Liver (tissue), 9 donors: Measurements from ENCODE around the gene SPHKAP. TPM values are rescaled to one million over a fixed set of nuclear protein-coding genes. Genes with fewer than 3 reads are reported as not detected.

Experiments
- DNase-seq: peaks from one replicate; pipeline ENCODE4 v3.0.0-alpha.2; 2017; ENCODE audit warnings: low spot score
- H3K27ac ChIP-seq, 2 donors: one replicate each; pipeline ENCODE4 v1.7.0; 2013; ENCODE audit warnings: inconsistent platforms in 2 of 2, low read length in 2 of 2, control low read depth in 1 of 2, low read depth in 1 of 2, mild to moderate bottlenecking in 1 of 2
- H3K27me3 ChIP-seq, 4 donors: one replicate each; pipeline versions ENCODE4 v1.6.1 to v1.7.0; 2013; ENCODE audit warnings: low read length in 3 of 4, inconsistent platforms in 1 of 4, mild to moderate bottlenecking in 1 of 4, moderate library complexity in 1 of 4; ENCODE audit not compliant: control insufficient read depth in 4 of 4, insufficient read depth in 4 of 4
- H3K36me3 ChIP-seq, 4 donors: one replicate each; pipeline versions ENCODE4 v1.6.1 to v1.7.0; 2013; ENCODE audit warnings: low read length in 3 of 4, mild to moderate bottlenecking in 3 of 4, low read depth in 1 of 4, moderate library complexity in 1 of 4; ENCODE audit not compliant: control insufficient read depth in 4 of 4, insufficient read depth in 3 of 4
- H3K4me1 ChIP-seq, 4 donors: one replicate each; pipeline versions ENCODE4 v1.6.1 to v1.7.0; 2013; ENCODE audit warnings: low read length in 3 of 4, mild to moderate bottlenecking in 3 of 4, moderate library complexity in 1 of 4; ENCODE audit not compliant: control insufficient read depth in 4 of 4, insufficient read depth in 4 of 4
- H3K4me3 ChIP-seq, 3 donors: one replicate each; pipeline versions ENCODE4 v1.6.1 to v1.7.0; 2013; ENCODE audit warnings: low read length in 3 of 3, control low read depth in 1 of 3, low read depth in 1 of 3, mild to moderate bottlenecking in 1 of 3
- H3K9ac ChIP-seq, 2 donors: one replicate each; pipeline ENCODE4 v1.7.0; 2013; ENCODE audit warnings: low read length in 2 of 2, mild to moderate bottlenecking in 2 of 2, moderate library complexity in 2 of 2, control low read depth in 1 of 2, low read depth in 1 of 2
- H3K9me3 ChIP-seq, 4 donors: one replicate each; pipeline versions ENCODE4 v1.6.1 to v1.7.0; 2013; ENCODE audit warnings: low read length in 3 of 4; ENCODE audit not compliant: control insufficient read depth in 4 of 4
- CTCF ChIP-seq: fragments of 150-350 bp; IDR thresholded peaks from 2 replicates; pipeline ENCODE4 v1.5.1; 2017; ENCODE audit warnings: improper control_type of control experiment, low read depth, low read length; ENCODE audit not compliant: missing input control
- EGR1 ChIP-seq, 2 donors: IDR thresholded peaks; 2 replicates each; pipeline ENCODE4 v1.6.1; 2016 to 2018; ENCODE audit warnings: antibody characterized with exemption in 2 of 2, low read depth in 2 of 2
- FOXA1 ChIP-seq: IDR thresholded peaks from 2 replicates; pipeline ENCODE4 v1.6.1; 2016; ENCODE audit warnings: antibody characterized with exemption
- FOXA2 ChIP-seq: IDR thresholded peaks from 2 replicates; pipeline ENCODE4 v1.6.1; 2016; ENCODE audit warnings: antibody characterized with exemption
- GABPA ChIP-seq, 2 donors: IDR thresholded peaks in 1 of 2; conservative IDR thresholded peaks in 1 of 2; 2 replicates each; pipeline ENCODE4 v1.6.1; 2016; ENCODE audit warnings: antibody characterized with exemption in 2 of 2, mild to moderate bottlenecking in 1 of 2, moderate library complexity in 1 of 2
- HNF4A ChIP-seq, 2 donors: conservative IDR thresholded peaks; 2 replicates each; pipeline ENCODE4 v1.6.1; 2016; ENCODE audit warnings: antibody characterized with exemption in 2 of 2, mild to moderate bottlenecking in 2 of 2
- HNF4G ChIP-seq: IDR thresholded peaks from 2 replicates; pipeline ENCODE4 v1.6.1; 2016; ENCODE audit warnings: antibody characterized with exemption
- MAX ChIP-seq: IDR thresholded peaks from 2 replicates; pipeline ENCODE4 v1.6.1; 2016; ENCODE audit warnings: antibody characterized with exemption
- NR2F2 ChIP-seq: IDR thresholded peaks from 2 replicates; pipeline ENCODE4 v1.6.1; 2016; ENCODE audit warnings: antibody characterized with exemption
- RAD21 ChIP-seq, 2 donors: IDR thresholded peaks; 2 replicates each; pipeline ENCODE4 v1.6.1; 2016; ENCODE audit warnings: antibody characterized with exemption in 2 of 2, mild to moderate bottlenecking in 2 of 2
- REST ChIP-seq: IDR thresholded peaks from 2 replicates; pipeline ENCODE4 v1.6.1; 2016; ENCODE audit warnings: antibody characterized with exemption, mild to moderate bottlenecking
- RXRA ChIP-seq, 2 donors: IDR thresholded peaks; 2 replicates each; pipeline ENCODE4 v1.6.1; 2017 to 2018; ENCODE audit warnings: antibody characterized with exemption in 2 of 2, mild to moderate bottlenecking in 1 of 2
- SP1 ChIP-seq: IDR thresholded peaks from 2 replicates; pipeline ENCODE4 v1.6.1; 2018; ENCODE audit warnings: antibody characterized with exemption, mild to moderate bottlenecking
- YY1 ChIP-seq: IDR thresholded peaks from 2 replicates; pipeline ENCODE4 v1.6.1; 2016; ENCODE audit warnings: antibody characterized with exemption, mild to moderate bottlenecking
- ZBTB33 ChIP-seq: IDR thresholded peaks from 2 replicates; pipeline ENCODE4 v1.6.1; 2016; ENCODE audit warnings: antibody characterized with exemption
- WGBS: extraction: QIAGEN DNeasy Blood & Tissue Kit; methylation state at CpG from one replicate; pipeline ENCODE4 v1.1.7; 2013; 5-methylcytosine and 5-hydroxymethylcytosine counted together
- polyA plus RNA-seq, 2 donors: library from polyadenylated mRNA; stranded (reverse) in 1 of 2; unstranded in 1 of 2; fragments of 200-250 nt in 1 of 2; fragments of >200 nt in 1 of 2; fragmentation: Nextera tagmentation in 1 of 2; extraction: Ambion mirVana in 1 of 2; gene quantifications; one replicate each; pipeline versions ENCODE4 v1.2.1 to v1.2.3, GENCODE V29; 2013 to 2015
- total RNA-seq, 2 donors: library from RNA; depleted of rRNA; stranded (reverse); fragments of >200 nt; gene quantifications; one replicate each; pipeline ENCODE4 v1.2.3, GENCODE V29; 2014
- donor health status: healthy.
- donor health status: healthy.
- donor health status: healthy.
- donor health status: healthy.
- donor health status: healthy.

SPHKAP gene
- total and polyA plus RNA-seq, 4 donors = not detected

DNA sequence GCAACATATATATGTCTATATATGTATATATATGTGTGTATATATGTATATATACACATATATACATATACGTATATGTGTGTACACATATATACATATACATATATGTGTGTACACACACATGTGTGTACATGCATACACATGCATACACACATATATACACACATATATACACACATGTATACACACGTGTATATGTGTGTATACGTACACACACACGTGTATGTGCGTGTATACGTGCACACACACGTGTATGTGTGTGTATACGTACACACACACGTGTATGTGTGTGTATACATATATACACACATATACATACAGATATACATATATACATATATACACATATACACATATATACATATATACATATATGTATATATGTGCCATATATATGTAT, 89.4 kb downstream of the SPHKAP start (continued):
- TF ChIP-seq RXRA (IDR thresholded peaks at IDR 0.05) (no peak), CTCF (no peak), YY1 (no peak), GABPA (IDR thresholded peaks at IDR 0.05 in 1 of 2, conservative IDR thresholded peaks at IDR 0.05 in 1 of 2) (no peak), SP1 (no peak)

- no peaks in the 10 kb centered on the region for H3K4me1 ChIP-seq
- TF ChIP-seq FOXA1 (no peak), GABPA (IDR thresholded peaks at IDR 0.05 in 1 of 2, conservative IDR thresholded peaks at IDR 0.05 in 1 of 2) (no peak), HNF4A (conservative IDR thresholded peaks at IDR 0.05) (no peak), EGR1 (IDR thresholded peaks at IDR 0.05; ENCODE audit: low read depth in 2 of 2) (no peak), MAX (no peak), HNF4G (no peak), NR2F2 (no peak), RAD21 (IDR thresholded peaks at IDR 0.05) (no peak), SP1 (no peak), ZBTB33 (no peak), FOXA2 (no peak), REST (no peak), RXRA (IDR thresholded peaks at IDR 0.05) (no peak), YY1 (no peak), CTCF (no peak)
- 76% methylated on average over 4 of the region's 4 CpGs for WGBS
- H3K27ac ChIP-seq = no peak overlapping the region
- H3K27me3 ChIP-seq = no peaks in the 10 kb centered on the region
- H3K9me3 ChIP-seq = peaks cover 3 to 9% (median 4%) of the 10 kb centered on the region in 4 donors
- no peaks in the 10 kb centered on the region for H3K36me3 ChIP-seq
- no peak overlapping the region for H3K9ac ChIP-seq
- DNase-seq = no peak
- no peak overlapping the region for H3K4me3 ChIP-seq
Observed at GRCh38 chr2:228086561-228086960, 94.9 kb downstream of the SPHKAP start.
